Lung (tissue), 12 donors: ENCODE data around the gene ZFR2. TPM values are rescaled to one million over a fixed set of nuclear protein-coding genes. Genes with fewer than 3 reads are reported as not detected.

ENCODE experiments used
- ATAC-seq: fragments of 200-7000 bp; cut with Tn5 transposase; one replicate; pipeline ENCODE4 v1.9.1; 2020; ENCODE audit warnings: moderate number of reproducible peaks; ENCODE audit not compliant: insufficient read depth, low FRiP score
- DNase-seq, 3 donors: peaks; one replicate each; pipeline ENCODE4 v3.0.0-alpha.2; 2013 to 2017
- H3K27ac ChIP-seq, 2 donors: one replicate each; pipeline ENCODE4 v1.5.1; 2013; ENCODE audit warnings: mild to moderate bottlenecking in 2 of 2, moderate library complexity in 2 of 2, control low read depth in 1 of 2, inconsistent platforms in 1 of 2, low read depth in 1 of 2, low read length in 1 of 2
- H3K27me3 ChIP-seq, 3 donors: one replicate each; pipeline ENCODE4 v1.5.1; 2013; ENCODE audit warnings: low read length in 2 of 3; ENCODE audit not compliant: control insufficient read depth in 3 of 3, insufficient read depth in 3 of 3
- H3K36me3 ChIP-seq, 4 donors: one replicate each; pipeline ENCODE4 v1.5.1; 2013; ENCODE audit warnings: low read length in 4 of 4, mild to moderate bottlenecking in 1 of 4, moderate library complexity in 1 of 4; ENCODE audit not compliant: control insufficient read depth in 4 of 4, insufficient read depth in 4 of 4
- H3K4me1 ChIP-seq, 5 donors: one replicate each; pipeline ENCODE4 v1.5.1; 2013; ENCODE audit warnings: low read length in 5 of 5, mild to moderate bottlenecking in 2 of 5, moderate library complexity in 1 of 5; ENCODE audit not compliant: control insufficient read depth in 5 of 5, insufficient read depth in 5 of 5
- H3K4me3 ChIP-seq: one replicate; pipeline ENCODE4 v1.5.1; 2013; ENCODE audit warnings: mild to moderate bottlenecking, control low read depth, moderate library complexity
- H3K9ac ChIP-seq, 2 donors: one replicate each; pipeline ENCODE4 v1.5.1; 2013; ENCODE audit warnings: low read length in 2 of 2, control low read depth in 1 of 2; ENCODE audit not compliant: insufficient read depth in 1 of 2
- H3K9me3 ChIP-seq, 4 donors: one replicate each; pipeline ENCODE4 v1.5.1; 2013; ENCODE audit warnings: low read length in 3 of 4, mild to moderate bottlenecking in 1 of 4, moderate library complexity in 1 of 4; ENCODE audit not compliant: control insufficient read depth in 4 of 4, insufficient read depth in 3 of 4
- CTCF ChIP-seq: IDR thresholded peaks from 2 replicates; pipeline ENCODE4 v1.5.1; 2012; ENCODE audit warnings: mild to moderate bottlenecking; ENCODE audit errors: control extremely low read depth, extremely low read depth
- WGBS, 2 donors: extraction: QIAGEN DNeasy Blood & Tissue Kit; methylation state at CpG; one replicate each; pipeline ENCODE4 v1.1.7; 2013; 5-methylcytosine and 5-hydroxymethylcytosine counted together
- polyA plus RNA-seq, 2 donors: library from polyadenylated mRNA; stranded (reverse); fragments of 200-250 nt; gene quantifications; one replicate each; pipeline ENCODE4 v1.2.1, GENCODE V29; 2013
- total RNA-seq, 2 donors: library from RNA; depleted of rRNA in 1 of 2; stranded (reverse); fragments of >200 nt in 1 of 2; gene quantifications; one replicate each; pipeline ENCODE4 v1.2.1, GENCODE V29; 2014 to 2021
- donor health status: control.
- donor health status: control.
- donor health status: Bipolar disorder and iron deficiency.
- donor health status: healthy.
- donor health status: DM: yes; HTN: yes; CAD: no.

ZFR2 gene
- total and polyA plus RNA-seq, 4 donors, result 0.05 to 0.34 (median 0.19) TPM

- DNase-seq (no peak), ATAC-seq (no peak)
- H3K4me3 ChIP-seq, result no peak overlapping the region
- peaks cover 0 to 10% (median 0%) of the 10 kb centered on the region in 4 donors for H3K9me3 ChIP-seq
- TF ChIP-seq CTCF, result no peak
- no peaks in the 10 kb centered on the region for H3K4me1 ChIP-seq
- no peak overlapping the region for H3K27ac ChIP-seq
- WGBS, 2 donors, result 63 to 74% methylated on average over 12 of the region's 12 CpGs
- no peak overlapping the region for H3K9ac ChIP-seq
- no peaks in the 10 kb centered on the region for H3K36me3 ChIP-seq
- no peaks in the 10 kb centered on the region for H3K27me3 ChIP-seq
These were observed 24.8 kb upstream of the ZFR2 start for GRCh38 chr19:3893509-3894179.

- 77% methylated on average over 17 of the region's 17 CpGs for WGBS, 2 donors
- H3K27me3 ChIP-seq, result no peaks in the 10 kb centered on the region
- DNase-seq (no peak), ATAC-seq (no peak)
- no peaks in the 10 kb centered on the region for H3K36me3 ChIP-seq
- no peak overlapping the region for H3K9ac ChIP-seq
- H3K27ac ChIP-seq, result no peak overlapping the region
- peaks cover 0 to 4% (median 0%) of the 10 kb centered on the region in 4 donors for H3K9me3 ChIP-seq
- H3K4me3 ChIP-seq, result no peak overlapping the region
- no peaks in the 10 kb centered on the region for H3K4me1 ChIP-seq
- no peak for TF ChIP-seq CTCF
These were observed 21.8 kb upstream of the ZFR2 start for GRCh38 chr19:3890591-3890990.

GRCh38 chr19:3882041-3882384, 13.2 kb upstream of the ZFR2 start:
- Histone ChIP-seq H3K36me3 (no peaks in the 10 kb centered on the region), H3K27ac (no peak overlapping the region), H3K27me3 (peaks cover 9 to 27% (median 14%) of the 10 kb centered on the region in 3 donors), H3K9me3 (peaks cover 0 to 1% (median 0%) of the 10 kb centered on the region in 4 donors), H3K4me1 (no peaks in the 10 kb centered on the region), H3K4me3 (no peak overlapping the region), H3K9ac (no peak overlapping the region)
- no peak for DNase-seq
- no peak for TF ChIP-seq CTCF
- no peak for ATAC-seq
- 15 to 21% methylated on average over 6 of the region's 6 CpGs for WGBS, 2 donors
